ENCODE data around the gene GRPEL2. TPM values are rescaled to one million over a fixed set of nuclear protein-coding genes. Genes with fewer than 3 reads are reported as not detected.

The GRPEL2 gene
- polyA plus RNA-seq, 3 donors: 1.9 to 2.7 (median 2.0) TPM

GRCh38 chr5:149382517-149383220 lies 37.4 kb downstream of the GRPEL2 start:
- TF ChIP-seq CTCF (IDR thresholded peaks at IDR 0.05): no peak
- 89% methylated on average over 6 of the region's 12 CpGs for WGBS (ENCODE audit: insufficient coverage)
- Histone ChIP-seq H3K4me3 (replicated peaks in 1 of 3; ENCODE audit: low read depth in 2 of 3, low read length in 3 of 3) (no peak overlapping the region), H3K4me1 (ENCODE audit: control insufficient read depth in 1 of 2, insufficient read depth in 2 of 2, low read length in 2 of 2) (no peaks in the 10 kb centered on the region), H4K20me1 (ENCODE audit: insufficient read depth, low read length) (no peaks in the 10 kb centered on the region), H3K27me3 (ENCODE audit: control insufficient read depth in 2 of 2, insufficient read depth in 2 of 2, low read length in 2 of 2) (no peaks in the 10 kb centered on the region), H3K79me2 (ENCODE audit: insufficient read depth, low read length) (no peaks in the 10 kb centered on the region), H3K27ac (ENCODE audit: low read depth in 1 of 2, low read length in 2 of 2) (no peak overlapping the region), H2AFZ (ENCODE audit: insufficient read depth, low read depth, low read length, poor library complexity, severe bottlenecking) (no peak overlapping the region), H3K9me3 (replicated peaks in 1 of 2; ENCODE audit: control insufficient read depth in 1 of 2, insufficient read depth in 1 of 2, low read length in 2 of 2) (no peaks in the 10 kb centered on the region), H3K4me2 (replicated peaks; ENCODE audit: extremely low read depth, low read length, poor library complexity, severe bottlenecking) (no peak overlapping the region), H3K36me3 (replicated peaks in 1 of 2; ENCODE audit: control insufficient read depth in 1 of 2, insufficient read depth in 2 of 2, low read length in 2 of 2) (no peaks in the 10 kb centered on the region), H3K9ac (ENCODE audit: insufficient read depth, low read length, poor library complexity, severe bottlenecking) (no peak overlapping the region)
- Mint-ChIP-seq H3K27me3 (ENCODE audit: low read depth in 3 of 3) (peaks cover 1 to 3% (median 1%) of the 10 kb centered on the region in 3 donors), H3K4me3 (no peak overlapping the region), H3K9me3 (peaks cover 0 to 2% (median 0%) of the 10 kb centered on the region in 7 donors), H3K27ac (peak overlapping the region in 1 of 7 donors; percentile 60), H3K4me1 (peaks cover 4% of the 10 kb centered on the region), H3K36me3 (no peaks in the 10 kb centered on the region)
- DNase-seq: no peak
- intact Hi-C loops (cut with micrococcal nuclease): loop anchor here (5.0 kb wide), 2 partner anchors 180 to 185 kb away; no protein-coding TSS in a partner anchor

- Mint-ChIP-seq H3K27me3 (ENCODE audit: low read depth in 3 of 3) (peaks cover 1 to 2% (median 1%) of the 10 kb centered on the region in 3 donors), H3K4me1 (peaks cover 4% of the 10 kb centered on the region), H3K9me3 (peaks cover 0 to 2% (median 0%) of the 10 kb centered on the region in 7 donors), H3K27ac (no peak overlapping the region), H3K4me3 (no peak overlapping the region), H3K36me3 (no peaks in the 10 kb centered on the region)
- Histone ChIP-seq H3K36me3 (replicated peaks in 1 of 2; ENCODE audit: control insufficient read depth in 1 of 2, insufficient read depth in 2 of 2, low read length in 2 of 2) (no peaks in the 10 kb centered on the region), H3K4me3 (replicated peaks in 1 of 3; ENCODE audit: low read depth in 2 of 3, low read length in 3 of 3) (no peak overlapping the region), H3K79me2 (ENCODE audit: insufficient read depth, low read length) (no peaks in the 10 kb centered on the region), H3K9me3 (replicated peaks in 1 of 2; ENCODE audit: control insufficient read depth in 1 of 2, insufficient read depth in 1 of 2, low read length in 2 of 2) (no peaks in the 10 kb centered on the region), H4K20me1 (ENCODE audit: insufficient read depth, low read length) (no peaks in the 10 kb centered on the region), H3K4me1 (ENCODE audit: control insufficient read depth in 1 of 2, insufficient read depth in 2 of 2, low read length in 2 of 2) (no peaks in the 10 kb centered on the region), H3K27me3 (ENCODE audit: control insufficient read depth in 2 of 2, insufficient read depth in 2 of 2, low read length in 2 of 2) (no peaks in the 10 kb centered on the region), H3K9ac (ENCODE audit: insufficient read depth, low read length, poor library complexity, severe bottlenecking) (no peak overlapping the region), H3K27ac (ENCODE audit: low read depth in 1 of 2, low read length in 2 of 2) (no peak overlapping the region), H3K4me2 (replicated peaks; ENCODE audit: extremely low read depth, low read length, poor library complexity, severe bottlenecking) (no peak overlapping the region), H2AFZ (ENCODE audit: insufficient read depth, low read depth, low read length, poor library complexity, severe bottlenecking) (no peak overlapping the region)
- no peak for DNase-seq
- no peak for TF ChIP-seq CTCF (IDR thresholded peaks at IDR 0.05)
- WGBS (ENCODE audit: insufficient coverage): 93% methylated on average over 6 of the region's 9 CpGs
- intact Hi-C loops (cut with micrococcal nuclease): loop anchor here (5.0 kb wide), 2 partner anchors 179 to 184 kb away; no protein-coding TSS in a partner anchor
These were observed 38.1 kb downstream of the GRPEL2 start for GRCh38 chr5:149383399-149383798.
